ENCODE measurements around the gene SEMA4B.

The SEMA4B gene

DNA sequence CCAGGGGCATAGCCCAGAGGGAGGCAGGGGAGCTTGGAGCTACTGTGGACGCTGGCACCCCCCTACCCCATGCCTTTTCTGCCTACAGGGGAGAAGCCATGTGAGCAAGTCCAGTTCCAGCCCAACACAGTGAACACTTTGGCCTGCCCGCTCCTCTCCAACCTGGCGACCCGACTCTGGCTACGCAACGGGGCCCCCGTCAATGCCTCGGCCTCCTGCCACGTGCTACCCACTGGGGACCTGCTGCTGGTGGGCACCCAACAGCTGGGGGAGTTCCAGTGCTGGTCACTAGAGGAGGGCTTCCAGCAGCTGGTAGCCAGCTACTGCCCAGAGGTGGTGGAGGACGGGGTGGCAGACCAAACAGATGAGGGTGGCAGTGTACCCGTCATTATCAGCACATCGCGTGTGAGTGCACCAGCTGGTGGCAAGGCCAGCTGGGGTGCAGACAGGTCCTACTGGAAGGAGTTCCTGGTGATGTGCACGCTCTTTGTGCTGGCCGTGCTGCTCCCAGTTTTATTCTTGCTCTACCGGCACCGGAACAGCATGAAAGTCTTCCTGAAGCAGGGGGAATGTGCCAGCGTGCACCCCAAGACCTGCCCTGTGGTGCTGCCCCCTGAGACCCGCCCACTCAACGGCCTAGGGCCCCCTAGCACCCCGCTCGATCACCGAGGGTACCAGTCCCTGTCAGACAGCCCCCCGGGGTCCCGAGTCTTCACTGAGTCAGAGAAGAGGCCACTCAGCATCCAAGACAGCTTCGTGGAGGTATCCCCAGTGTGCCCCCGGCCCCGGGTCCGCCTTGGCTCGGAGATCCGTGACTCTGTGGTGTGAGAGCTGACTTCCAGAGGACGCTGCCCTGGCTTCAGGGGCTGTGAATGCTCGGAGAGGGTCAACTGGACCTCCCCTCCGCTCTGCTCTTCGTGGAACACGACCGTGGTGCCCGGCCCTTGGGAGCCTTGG lies 27.0 kb downstream of the SEMA4B start:
- Histone ChIP-seq H3K4ac (ENCODE audit: low read depth in 1 of 2, low read length in 2 of 2) (no peak overlapping the region), H3K9ac (ENCODE audit: low read length) (no peak overlapping the region), H2BK120ac (ENCODE audit: low read depth, low read length) (no peak overlapping the region), H2BK12ac (ENCODE audit: low read length in 2 of 2) (no peak overlapping the region), H3K9me3 (ENCODE audit: control insufficient read depth, low read length) (no peaks in the 10 kb centered on the region), H3K36me3 (ENCODE audit: control insufficient read depth in 1 of 2, insufficient read depth in 2 of 2, low read depth in 1 of 2, low read length in 2 of 2) (peaks cover 71 to 89% of the 10 kb centered on the region in 2 experiments), H3K4me3 (ENCODE audit: insufficient read depth in 1 of 2, low read depth in 1 of 2, low read length in 2 of 2) (no peak overlapping the region), H2AK5ac (ENCODE audit: low read length, severe bottlenecking) (no peak overlapping the region), H3K27ac (ENCODE audit: low read length, poor library complexity, severe bottlenecking) (no peak overlapping the region), H3K79me1 (replicated peaks; ENCODE audit: low read length, poor library complexity, severe bottlenecking) (peaks cover 20% of the 10 kb centered on the region), H3K14ac (ENCODE audit: low read length in 2 of 2) (no peak overlapping the region), H2AFZ (ENCODE audit: low read depth, low read length) (no peak overlapping the region), H4K91ac (ENCODE audit: low read length) (no peak overlapping the region), H4K8ac (ENCODE audit: low read length) (no peak overlapping the region), H2BK15ac (ENCODE audit: low read depth, poor library complexity, severe bottlenecking) (no peak overlapping the region), H3K4me1 (ENCODE audit: control insufficient read depth, insufficient read depth, low read depth, low read length) (peaks cover 15% of the 10 kb centered on the region), H3K18ac (ENCODE audit: low read depth in 1 of 2, low read length in 2 of 2) (no peak overlapping the region), H3K23ac (ENCODE audit: low read length in 2 of 2) (no peak overlapping the region), H3K4me2 (ENCODE audit: low read length, poor library complexity, severe bottlenecking) (no peak overlapping the region), H3K27me3 (ENCODE audit: control insufficient read depth in 1 of 2, insufficient read depth in 1 of 2, low read length in 2 of 2) (no peaks in the 10 kb centered on the region), H2BK5ac (ENCODE audit: low read depth, low read length, poor library complexity, severe bottlenecking) (no peak overlapping the region)
- WGBS, result 92% methylated on average over 38 of the region's 38 CpGs
- DNase-seq, result no peak

DNA sequence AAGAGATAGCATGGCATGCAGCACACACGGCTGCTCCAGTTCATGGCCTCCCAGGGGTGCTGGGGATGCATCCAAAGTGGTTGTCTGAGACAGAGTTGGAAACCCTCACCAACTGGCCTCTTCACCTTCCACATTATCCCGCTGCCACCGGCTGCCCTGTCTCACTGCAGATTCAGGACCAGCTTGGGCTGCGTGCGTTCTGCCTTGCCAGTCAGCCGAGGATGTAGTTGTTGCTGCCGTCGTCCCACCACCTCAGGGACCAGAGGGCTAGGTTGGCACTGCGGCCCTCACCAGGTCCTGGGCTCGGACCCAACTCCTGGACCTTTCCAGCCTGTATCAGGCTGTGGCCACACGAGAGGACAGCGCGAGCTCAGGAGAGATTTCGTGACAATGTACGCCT lies 27.8 kb downstream of the SEMA4B start:
- no peak overlapping the region for H3K18ac ChIP-seq (ENCODE audit: low read depth in 1 of 2, low read length in 2 of 2)
- no peak overlapping the region for H2AFZ ChIP-seq (ENCODE audit: low read depth, low read length)
- 94% methylated on average over 15 of the region's 15 CpGs for WGBS
- no peak overlapping the region for H3K9ac ChIP-seq (ENCODE audit: low read length)
- no peak overlapping the region for H3K4me3 ChIP-seq (ENCODE audit: insufficient read depth in 1 of 2, low read depth in 1 of 2, low read length in 2 of 2)
- H4K8ac ChIP-seq (ENCODE audit: low read length), result no peak overlapping the region
- no peak overlapping the region for H2BK15ac ChIP-seq (ENCODE audit: low read depth, poor library complexity, severe bottlenecking)
- no peak overlapping the region for H3K14ac ChIP-seq (ENCODE audit: low read length in 2 of 2)
- H3K9me3 ChIP-seq (ENCODE audit: control insufficient read depth, low read length), result no peaks in the 10 kb centered on the region
- H4K91ac ChIP-seq (ENCODE audit: low read length), result no peak overlapping the region
- H3K27me3 ChIP-seq (ENCODE audit: control insufficient read depth in 1 of 2, insufficient read depth in 1 of 2, low read length in 2 of 2), result no peaks in the 10 kb centered on the region
- peaks cover 15% of the 10 kb centered on the region for H3K79me1 ChIP-seq (replicated peaks; ENCODE audit: low read length, poor library complexity, severe bottlenecking)
- H2BK12ac ChIP-seq (ENCODE audit: low read length in 2 of 2), result no peak overlapping the region
- no peak overlapping the region for H3K23ac ChIP-seq (ENCODE audit: low read length in 2 of 2)
- no peak overlapping the region for H2AK5ac ChIP-seq (ENCODE audit: low read length, severe bottlenecking)
- H3K4ac ChIP-seq (ENCODE audit: low read depth in 1 of 2, low read length in 2 of 2), result no peak overlapping the region
- no peak for DNase-seq
- H3K27ac ChIP-seq (ENCODE audit: low read length, poor library complexity, severe bottlenecking), result no peak overlapping the region
- peaks cover 64 to 80% of the 10 kb centered on the region in 2 experiments for H3K36me3 ChIP-seq (ENCODE audit: control insufficient read depth in 1 of 2, insufficient read depth in 2 of 2, low read depth in 1 of 2, low read length in 2 of 2)
- H3K4me2 ChIP-seq (ENCODE audit: low read length, poor library complexity, severe bottlenecking), result no peak overlapping the region
- no peak overlapping the region for H2BK5ac ChIP-seq (ENCODE audit: low read depth, low read length, poor library complexity, severe bottlenecking)
- H2BK120ac ChIP-seq (ENCODE audit: low read depth, low read length), result no peak overlapping the region
- peaks cover 12% of the 10 kb centered on the region for H3K4me1 ChIP-seq (ENCODE audit: control insufficient read depth, insufficient read depth, low read depth, low read length)

- H3K4me3 ChIP-seq (ENCODE audit: insufficient read depth in 1 of 2, low read depth in 1 of 2, low read length in 2 of 2), result no peak overlapping the region
- H3K4me1 ChIP-seq (ENCODE audit: control insufficient read depth, insufficient read depth, low read depth, low read length), result peaks cover 13% of the 10 kb centered on the region
- H2BK15ac ChIP-seq (ENCODE audit: low read depth, poor library complexity, severe bottlenecking), result no peak overlapping the region
- no peak overlapping the region for H3K14ac ChIP-seq (ENCODE audit: low read length in 2 of 2)
- H3K36me3 ChIP-seq (ENCODE audit: control insufficient read depth in 1 of 2, insufficient read depth in 2 of 2, low read depth in 1 of 2, low read length in 2 of 2), result peaks cover 53 to 69% of the 10 kb centered on the region in 2 experiments
- no peaks in the 10 kb centered on the region for H3K9me3 ChIP-seq (ENCODE audit: control insufficient read depth, low read length)
- no peak overlapping the region for H4K8ac ChIP-seq (ENCODE audit: low read length)
- no peak overlapping the region for H2BK5ac ChIP-seq (ENCODE audit: low read depth, low read length, poor library complexity, severe bottlenecking)
- no peak for DNase-seq
- H4K91ac ChIP-seq (ENCODE audit: low read length), result no peak overlapping the region
- no peak overlapping the region for H3K4ac ChIP-seq (ENCODE audit: low read depth in 1 of 2, low read length in 2 of 2)
- no peak overlapping the region for H3K18ac ChIP-seq (ENCODE audit: low read depth in 1 of 2, low read length in 2 of 2)
- H3K79me1 ChIP-seq (replicated peaks; ENCODE audit: low read length, poor library complexity, severe bottlenecking), result peaks cover 15% of the 10 kb centered on the region
- H3K4me2 ChIP-seq (ENCODE audit: low read length, poor library complexity, severe bottlenecking), result no peak overlapping the region
- no peaks in the 10 kb centered on the region for H3K27me3 ChIP-seq (ENCODE audit: control insufficient read depth in 1 of 2, insufficient read depth in 1 of 2, low read length in 2 of 2)
- no peak overlapping the region for H3K9ac ChIP-seq (ENCODE audit: low read length)
- no peak overlapping the region for H2BK12ac ChIP-seq (ENCODE audit: low read length in 2 of 2)
- 89% methylated on average over 12 of the region's 12 CpGs for WGBS
- H2BK120ac ChIP-seq (ENCODE audit: low read depth, low read length), result no peak overlapping the region
- H2AK5ac ChIP-seq (ENCODE audit: low read length, severe bottlenecking), result no peak overlapping the region
- no peak overlapping the region for H2AFZ ChIP-seq (ENCODE audit: low read depth, low read length)
- no peak overlapping the region for H3K23ac ChIP-seq (ENCODE audit: low read length in 2 of 2)
- H3K27ac ChIP-seq (ENCODE audit: low read length, poor library complexity, severe bottlenecking), result no peak overlapping the region
Measured at GRCh38 chr15:90230071-90230494, 29.0 kb downstream of the SEMA4B start.

GRCh38 chr15:90230610-90231009 lies 29.5 kb downstream of the SEMA4B start:
- H2AK5ac ChIP-seq (ENCODE audit: low read length, severe bottlenecking), result no peak overlapping the region
- no peak overlapping the region for H2BK120ac ChIP-seq (ENCODE audit: low read depth, low read length)
- no peak overlapping the region for H4K91ac ChIP-seq (ENCODE audit: low read length)
- H3K4me3 ChIP-seq (ENCODE audit: insufficient read depth in 1 of 2, low read depth in 1 of 2, low read length in 2 of 2), result no peak overlapping the region
- peaks cover 15% of the 10 kb centered on the region for H3K79me1 ChIP-seq (replicated peaks; ENCODE audit: low read length, poor library complexity, severe bottlenecking)
- no peak overlapping the region for H2AFZ ChIP-seq (ENCODE audit: low read depth, low read length)
- no peak overlapping the region for H4K8ac ChIP-seq (ENCODE audit: low read length)
- 97% methylated on average over 6 of the region's 8 CpGs for WGBS
- H3K18ac ChIP-seq (ENCODE audit: low read depth in 1 of 2, low read length in 2 of 2), result no peak overlapping the region
- H3K9ac ChIP-seq (ENCODE audit: low read length), result peak overlapping the region; percentile 8
- no peak overlapping the region for H2BK12ac ChIP-seq (ENCODE audit: low read length in 2 of 2)
- H3K4me1 ChIP-seq (ENCODE audit: control insufficient read depth, insufficient read depth, low read depth, low read length), result peaks cover 11% of the 10 kb centered on the region
- H3K14ac ChIP-seq (ENCODE audit: low read length in 2 of 2), result no peak overlapping the region
- H3K27ac ChIP-seq (ENCODE audit: low read length, poor library complexity, severe bottlenecking), result no peak overlapping the region
- no peak for DNase-seq
- H3K4ac ChIP-seq (ENCODE audit: low read depth in 1 of 2, low read length in 2 of 2), result no peak overlapping the region
- H3K4me2 ChIP-seq (ENCODE audit: low read length, poor library complexity, severe bottlenecking), result no peak overlapping the region
- H3K23ac ChIP-seq (ENCODE audit: low read length in 2 of 2), result no peak overlapping the region
- peaks cover 48 to 64% of the 10 kb centered on the region in 2 experiments for H3K36me3 ChIP-seq (ENCODE audit: control insufficient read depth in 1 of 2, insufficient read depth in 2 of 2, low read depth in 1 of 2, low read length in 2 of 2)
- H3K27me3 ChIP-seq (ENCODE audit: control insufficient read depth in 1 of 2, insufficient read depth in 1 of 2, low read length in 2 of 2), result no peaks in the 10 kb centered on the region
- H2BK15ac ChIP-seq (ENCODE audit: low read depth, poor library complexity, severe bottlenecking), result no peak overlapping the region
- no peak overlapping the region for H2BK5ac ChIP-seq (ENCODE audit: low read depth, low read length, poor library complexity, severe bottlenecking)
- no peaks in the 10 kb centered on the region for H3K9me3 ChIP-seq (ENCODE audit: control insufficient read depth, low read length)

Measured in mesenchymal stem cell (in vitro differentiated cells and primary cell).